Measurements from ENCODE around the gene SOBP.

Gene SOBP, protein sequence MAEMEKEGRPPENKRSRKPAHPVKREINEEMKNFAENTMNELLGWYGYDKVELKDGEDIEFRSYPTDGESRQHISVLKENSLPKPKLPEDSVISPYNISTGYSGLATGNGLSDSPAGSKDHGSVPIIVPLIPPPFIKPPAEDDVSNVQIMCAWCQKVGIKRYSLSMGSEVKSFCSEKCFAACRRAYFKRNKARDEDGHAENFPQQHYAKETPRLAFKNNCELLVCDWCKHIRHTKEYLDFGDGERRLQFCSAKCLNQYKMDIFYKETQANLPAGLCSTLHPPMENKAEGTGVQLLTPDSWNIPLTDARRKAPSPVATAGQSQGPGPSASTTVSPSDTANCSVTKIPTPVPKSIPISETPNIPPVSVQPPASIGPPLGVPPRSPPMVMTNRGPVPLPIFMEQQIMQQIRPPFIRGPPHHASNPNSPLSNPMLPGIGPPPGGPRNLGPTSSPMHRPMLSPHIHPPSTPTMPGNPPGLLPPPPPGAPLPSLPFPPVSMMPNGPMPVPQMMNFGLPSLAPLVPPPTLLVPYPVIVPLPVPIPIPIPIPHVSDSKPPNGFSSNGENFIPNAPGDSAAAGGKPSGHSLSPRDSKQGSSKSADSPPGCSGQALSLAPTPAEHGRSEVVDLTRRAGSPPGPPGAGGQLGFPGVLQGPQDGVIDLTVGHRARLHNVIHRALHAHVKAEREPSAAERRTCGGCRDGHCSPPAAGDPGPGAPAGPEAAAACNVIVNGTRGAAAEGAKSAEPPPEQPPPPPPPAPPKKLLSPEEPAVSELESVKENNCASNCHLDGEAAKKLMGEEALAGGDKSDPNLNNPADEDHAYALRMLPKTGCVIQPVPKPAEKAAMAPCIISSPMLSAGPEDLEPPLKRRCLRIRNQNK

DNA sequence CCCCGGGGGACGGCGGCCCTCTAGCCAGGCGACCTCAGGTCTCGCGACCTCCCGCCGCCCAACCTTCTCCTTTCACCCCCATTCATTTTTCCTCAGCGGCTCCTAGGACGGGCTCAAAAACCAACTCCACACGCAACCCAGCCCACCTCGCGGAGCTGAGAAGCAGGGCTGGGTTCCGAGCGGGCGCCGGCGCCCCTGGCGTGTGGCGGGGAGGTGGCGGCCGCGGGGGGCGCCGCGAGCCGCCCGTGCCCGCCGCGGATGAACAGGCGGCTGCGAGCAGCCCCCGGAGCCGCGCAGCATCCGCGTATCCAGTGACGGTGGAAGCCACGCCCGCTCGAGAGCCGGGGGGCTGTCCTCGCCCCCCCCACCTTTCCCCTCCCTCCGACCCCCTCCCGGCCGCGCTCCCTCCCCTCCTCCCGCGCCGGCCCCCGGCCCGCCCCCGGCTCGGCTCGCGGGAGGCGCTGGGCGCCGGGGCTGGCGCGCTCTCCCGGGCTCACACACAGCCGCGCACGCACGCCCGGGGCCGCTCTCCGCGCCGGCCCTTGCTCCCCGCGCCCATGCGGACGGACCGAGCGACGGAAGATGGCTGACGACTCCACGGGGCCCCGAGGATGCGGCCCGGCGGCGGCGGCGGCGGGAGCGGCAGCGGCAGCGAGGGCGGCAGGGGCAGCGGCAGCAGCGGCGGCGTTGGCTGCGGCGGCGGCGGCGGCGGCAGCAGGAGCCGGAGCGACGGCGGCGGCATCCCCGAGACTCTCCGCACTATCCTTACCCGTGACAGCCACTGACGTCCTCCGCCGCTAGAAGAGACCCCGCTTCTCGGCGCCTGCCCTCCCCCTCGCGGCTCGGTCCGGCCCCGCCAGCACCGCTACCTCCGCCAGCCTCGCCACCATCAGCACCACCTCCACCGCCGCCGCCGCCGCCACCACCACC lies at the start of gene SOBP:
TSS of gene SOBP (plus strand) at position 482 of the 930 bp plus-strand sequence. CDS start 500 bp downstream, outside the sequence.
- H3K4me3 Mint-ChIP-seq: peak within 1 kb of the TSS; percentile 96
- H3K27ac Mint-ChIP-seq: peak within 1 kb of the TSS; percentile 94
- TF ChIP-seq, protein P1, sequence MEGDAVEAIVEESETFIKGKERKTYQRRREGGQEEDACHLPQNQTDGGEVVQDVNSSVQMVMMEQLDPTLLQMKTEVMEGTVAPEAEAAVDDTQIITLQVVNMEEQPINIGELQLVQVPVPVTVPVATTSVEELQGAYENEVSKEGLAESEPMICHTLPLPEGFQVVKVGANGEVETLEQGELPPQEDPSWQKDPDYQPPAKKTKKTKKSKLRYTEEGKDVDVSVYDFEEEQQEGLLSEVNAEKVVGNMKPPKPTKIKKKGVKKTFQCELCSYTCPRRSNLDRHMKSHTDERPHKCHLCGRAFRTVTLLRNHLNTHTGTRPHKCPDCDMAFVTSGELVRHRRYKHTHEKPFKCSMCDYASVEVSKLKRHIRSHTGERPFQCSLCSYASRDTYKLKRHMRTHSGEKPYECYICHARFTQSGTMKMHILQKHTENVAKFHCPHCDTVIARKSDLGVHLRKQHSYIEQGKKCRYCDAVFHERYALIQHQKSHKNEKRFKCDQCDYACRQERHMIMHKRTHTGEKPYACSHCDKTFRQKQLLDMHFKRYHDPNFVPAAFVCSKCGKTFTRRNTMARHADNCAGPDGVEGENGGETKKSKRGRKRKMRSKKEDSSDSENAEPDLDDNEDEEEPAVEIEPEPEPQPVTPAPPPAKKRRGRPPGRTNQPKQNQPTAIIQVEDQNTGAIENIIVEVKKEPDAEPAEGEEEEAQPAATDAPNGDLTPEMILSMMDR (IDR thresholded peaks at IDR 0.05): no peak
- H3K4me1 Mint-ChIP-seq: peaks cover 23% of the 10 kb centered on the region
- H3K9me3 Mint-ChIP-seq: no peaks in the 10 kb centered on the region
- DNase-seq: peak; percentile 83
- no peaks in the 10 kb centered on the region for H3K36me3 Mint-ChIP-seq (ENCODE audit: low read depth)
- H3K27me3 Mint-ChIP-seq (ENCODE audit: low read depth, poor library complexity): peaks cover 26% of the 10 kb centered on the region

DNA sequence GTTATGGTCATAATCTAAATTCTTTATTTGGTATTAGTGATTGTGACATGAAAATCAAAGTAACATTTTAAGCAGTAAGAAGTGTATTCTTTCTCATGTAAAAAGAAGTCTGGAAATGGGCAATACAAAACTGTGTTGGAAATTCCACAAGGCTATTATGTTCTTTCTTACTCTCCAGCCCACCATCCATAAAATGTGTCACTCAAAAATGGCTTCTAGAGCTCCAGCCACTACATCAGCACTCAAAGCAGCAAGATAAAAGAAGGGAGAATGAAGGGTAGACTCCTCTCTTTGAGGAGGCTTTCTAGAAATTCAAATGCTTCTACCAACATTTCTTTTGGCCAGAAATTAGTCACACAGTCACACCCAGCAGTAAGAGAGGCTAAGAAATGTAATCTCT lies 49.0 kb upstream of the SOBP start:
- Mint-ChIP-seq H3K4me3 (no peak overlapping the region), H3K9me3 (peaks cover 5% of the 10 kb centered on the region), H3K27ac (peak overlapping the region; percentile 3), H3K4me1 (peaks cover 12% of the 10 kb centered on the region), H3K27me3 (ENCODE audit: low read depth, poor library complexity) (peaks cover 6% of the 10 kb centered on the region), H3K36me3 (ENCODE audit: low read depth) (peaks cover 9% of the 10 kb centered on the region)
- no peak for DNase-seq
- TF ChIP-seq, protein P1 (IDR thresholded peaks at IDR 0.05): no peak

DNA sequence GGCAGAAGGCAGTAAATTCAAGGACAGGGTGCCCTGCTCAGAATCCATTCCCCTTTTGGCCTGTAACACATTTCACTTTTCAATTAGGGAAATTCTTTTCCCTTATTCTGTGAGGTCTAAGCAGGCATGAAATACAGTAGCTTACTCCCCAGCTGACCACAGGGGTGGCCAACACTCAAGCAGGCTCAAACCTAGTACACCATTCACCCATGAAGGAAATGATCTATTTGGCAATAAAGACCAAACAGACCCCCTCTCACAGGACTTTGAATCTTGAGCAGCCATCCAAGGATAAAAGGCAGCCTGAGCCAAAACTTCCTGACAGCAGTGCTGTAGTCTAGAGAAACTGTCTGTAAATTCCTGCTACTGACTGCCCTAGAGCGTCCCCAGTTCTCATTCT lies 48.2 kb upstream of the SOBP start:
- Mint-ChIP-seq H3K36me3 (ENCODE audit: low read depth) (peaks cover 16% of the 10 kb centered on the region), H3K4me3 (no peak overlapping the region), H3K27ac (no peak overlapping the region)

DNA sequence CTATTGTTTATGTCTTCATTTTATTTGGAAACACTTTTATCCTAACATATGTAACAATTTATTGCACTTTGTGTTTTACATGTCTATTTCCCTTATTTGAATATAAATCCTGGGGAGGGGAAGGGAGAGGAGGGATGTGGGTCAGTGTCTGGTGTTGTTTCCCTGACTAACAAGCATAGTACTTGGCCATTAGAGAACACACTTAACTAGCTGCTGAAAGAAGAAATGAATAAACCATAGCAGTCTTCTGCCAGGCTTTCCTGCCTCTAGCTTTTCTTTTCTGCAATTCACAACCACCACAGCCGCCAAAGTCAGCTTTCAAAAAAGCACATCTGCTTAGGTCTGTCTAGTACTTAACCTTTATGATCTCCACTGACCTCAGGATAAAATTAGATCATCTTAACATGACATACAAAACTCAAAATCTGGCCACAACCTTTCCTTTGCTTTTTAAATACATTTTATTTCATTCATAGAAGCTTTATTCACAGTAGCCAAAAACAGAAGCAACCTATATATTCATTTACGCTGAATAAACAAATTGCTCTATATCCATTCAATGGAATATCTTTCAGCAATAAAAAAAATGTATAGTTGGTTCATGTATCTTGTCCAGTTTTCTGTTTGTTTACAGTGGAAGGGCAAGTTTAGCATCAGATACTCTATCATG lies 46.8 kb upstream of the SOBP start:
- TF ChIP-seq, protein P1 (IDR thresholded peaks at IDR 0.05): no peak
- peaks cover 6% of the 10 kb centered on the region for H3K27me3 Mint-ChIP-seq (ENCODE audit: low read depth, poor library complexity)
- H3K9me3 Mint-ChIP-seq: peaks cover 27% of the 10 kb centered on the region
- no peak overlapping the region for H3K4me3 Mint-ChIP-seq
- no peak overlapping the region for H3K27ac Mint-ChIP-seq
- peaks cover 12% of the 10 kb centered on the region for H3K4me1 Mint-ChIP-seq
- H3K36me3 Mint-ChIP-seq (ENCODE audit: low read depth): peaks cover 30% of the 10 kb centered on the region
- no peak for DNase-seq

More for the DNA sequence above, 48.2 kb upstream of the SOBP start:
- Mint-ChIP-seq H3K4me1 (peaks cover 12% of the 10 kb centered on the region), H3K9me3 (peaks cover 13% of the 10 kb centered on the region), H3K27me3 (ENCODE audit: low read depth, poor library complexity) (peaks cover 6% of the 10 kb centered on the region)
- no peak for DNase-seq
- TF ChIP-seq, protein P1 (IDR thresholded peaks at IDR 0.05): no peak

All from nephron progenitor cell (in vitro differentiated cells).